K562 treated with DMSO at 1 percent for 12 hours (cell line): Measurements from ENCODE around the gene SSTR1. TPM values are rescaled to one million over a fixed set of nuclear protein-coding genes. Genes with fewer than 3 reads are reported as not detected.

ENCODE experiments used
- total RNA-seq: library from RNA; unstranded; fragments of 300-600 nt; gene quantifications from 2 replicates; pipeline ENCODE4 v1.2.3, GENCODE V29; 2022; ENCODE audit not compliant: insufficient read depth

The SSTR1 gene
- not detected in 2 replicates for total RNA-seq

GRCh38 chr14:38207736-38208617 lies at the start of gene SSTR1:
Gene SSTR1, plus strand, starts transcription at chr14:38207904. Its CDS starts 1,486 bp downstream, at chr14:38209390.

GRCh38 chr14:38255673-38256532 lies 48.2 kb downstream of the SSTR1 start, which contains the start of gene CLEC14A:
Gene CLEC14A, minus strand, starts transcription at chr14:38256093. Its CDS starts 71 bp downstream, at chr14:38256022.

Other genes with a start within 250 kb of the SSTR1 start
- gene CLEC14A, start 48.2 kb downstream of the SSTR1 start, total RNA-seq = not detected in 2 replicates